ENCODE data around the gene RANBP1.

RANBP1 gene

DNA sequence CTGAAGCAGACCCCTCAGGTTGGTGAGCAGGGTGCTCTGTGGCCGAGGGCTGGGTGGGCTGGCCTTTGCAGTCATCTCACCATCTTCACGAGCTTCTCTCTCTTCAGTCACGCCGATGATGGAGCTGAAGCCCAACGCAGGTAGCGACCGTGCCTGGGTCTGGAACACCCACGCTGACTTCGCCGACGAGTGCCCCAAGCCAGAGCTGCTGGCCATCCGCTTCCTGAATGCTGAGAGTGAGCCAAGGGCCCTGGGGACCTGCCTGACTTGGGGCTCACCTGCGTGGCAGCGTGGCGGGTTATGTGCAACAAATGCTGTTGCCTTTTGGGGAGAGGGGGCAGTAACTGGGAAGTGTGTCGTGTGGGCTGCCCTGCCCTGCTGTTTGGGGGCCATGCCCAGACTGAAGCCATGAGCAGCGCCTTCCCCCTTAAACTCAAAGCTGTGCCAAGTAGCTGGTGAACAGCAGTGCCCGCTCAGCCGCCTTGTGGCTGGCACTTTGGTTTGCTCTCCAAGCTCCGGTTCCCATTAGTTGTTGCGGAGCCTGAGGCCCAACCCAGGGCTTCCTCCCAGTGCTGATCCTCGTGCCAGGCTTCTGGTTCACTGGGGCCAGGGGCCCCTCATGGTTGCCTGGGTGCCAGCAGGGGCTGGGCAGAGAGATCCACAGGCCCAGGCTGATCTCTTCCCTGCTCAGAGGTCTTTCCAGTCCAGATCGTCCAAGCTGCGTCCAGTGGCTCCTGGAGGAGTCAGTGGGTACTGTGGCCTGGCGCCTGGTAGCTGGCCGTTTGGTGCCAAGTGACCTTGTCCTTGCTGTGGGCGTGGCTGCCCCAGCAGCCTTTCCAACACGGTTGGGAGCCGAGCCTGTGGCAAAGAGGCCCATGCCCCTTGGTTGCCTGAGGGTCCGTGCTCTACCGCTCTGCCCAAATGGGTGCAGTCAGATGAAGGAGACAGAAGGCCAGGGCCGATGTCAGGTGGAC is 9.6 kb downstream of the RANBP1 start:
- FAIRE-seq = no peak

DNA sequence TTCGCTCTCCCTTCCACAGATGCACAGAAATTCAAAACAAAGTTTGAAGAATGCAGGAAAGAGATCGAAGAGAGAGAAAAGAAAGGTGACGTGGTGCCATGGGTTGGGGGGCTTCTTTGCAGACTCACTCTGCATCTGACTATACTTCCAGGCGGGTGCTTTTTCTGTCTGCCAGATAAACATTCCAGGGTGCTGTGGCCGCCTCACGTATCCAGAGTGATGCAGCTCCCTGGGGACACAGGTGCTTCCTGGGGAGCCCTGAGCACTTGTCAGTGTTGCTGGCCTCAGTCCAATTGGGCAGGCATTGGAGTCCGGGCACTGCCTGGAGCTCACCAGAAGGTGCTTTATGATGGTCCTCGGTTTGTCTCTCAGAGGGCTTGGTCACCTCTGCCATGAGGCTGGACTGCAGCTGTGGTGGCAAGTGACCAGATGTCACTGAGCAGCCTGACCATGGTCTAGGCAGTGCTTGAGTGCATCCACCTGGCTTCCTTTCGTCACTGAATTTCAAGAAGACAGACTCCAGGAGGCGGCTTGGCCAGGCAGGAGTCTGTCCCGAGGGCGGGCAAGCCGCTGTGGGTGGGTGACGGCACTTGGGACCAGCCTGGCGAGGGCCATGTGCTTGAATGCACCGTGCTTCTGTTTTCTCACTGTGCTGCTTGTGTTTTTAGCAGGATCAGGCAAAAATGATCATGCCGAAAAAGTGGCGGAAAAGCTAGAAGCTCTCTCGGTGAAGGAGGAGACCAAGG is 10.6 kb downstream of the RANBP1 start:
- FAIRE-seq = no peak

DNA sequence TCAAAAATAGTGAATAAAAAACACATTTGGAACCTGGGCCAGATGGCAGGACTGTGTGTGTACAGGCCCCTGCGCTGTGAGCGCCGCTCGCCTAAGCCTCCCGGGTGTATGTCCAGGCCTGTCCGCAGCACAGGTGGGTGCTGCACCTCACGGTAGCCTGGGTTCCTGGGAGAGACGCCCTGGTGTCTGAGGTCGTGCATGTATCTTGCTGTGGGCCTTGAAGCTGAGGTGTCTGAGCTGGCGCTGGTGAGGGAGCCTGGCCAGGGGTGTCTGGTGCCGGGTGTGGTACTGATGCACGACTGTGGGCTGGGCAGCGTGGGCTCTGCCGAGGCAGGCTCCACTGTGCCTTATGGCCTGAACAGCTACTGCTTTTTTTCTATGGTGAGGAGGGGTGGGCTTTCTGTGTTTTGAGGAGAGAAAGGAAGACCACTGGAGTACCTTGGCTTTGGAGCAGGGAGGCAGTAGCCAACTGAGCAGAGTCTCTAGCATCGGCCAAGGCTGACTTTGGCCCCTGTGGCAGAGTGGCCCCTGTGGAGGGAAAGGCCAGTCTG is 11.5 kb downstream of the RANBP1 start:
- no peak for FAIRE-seq

DNA sequence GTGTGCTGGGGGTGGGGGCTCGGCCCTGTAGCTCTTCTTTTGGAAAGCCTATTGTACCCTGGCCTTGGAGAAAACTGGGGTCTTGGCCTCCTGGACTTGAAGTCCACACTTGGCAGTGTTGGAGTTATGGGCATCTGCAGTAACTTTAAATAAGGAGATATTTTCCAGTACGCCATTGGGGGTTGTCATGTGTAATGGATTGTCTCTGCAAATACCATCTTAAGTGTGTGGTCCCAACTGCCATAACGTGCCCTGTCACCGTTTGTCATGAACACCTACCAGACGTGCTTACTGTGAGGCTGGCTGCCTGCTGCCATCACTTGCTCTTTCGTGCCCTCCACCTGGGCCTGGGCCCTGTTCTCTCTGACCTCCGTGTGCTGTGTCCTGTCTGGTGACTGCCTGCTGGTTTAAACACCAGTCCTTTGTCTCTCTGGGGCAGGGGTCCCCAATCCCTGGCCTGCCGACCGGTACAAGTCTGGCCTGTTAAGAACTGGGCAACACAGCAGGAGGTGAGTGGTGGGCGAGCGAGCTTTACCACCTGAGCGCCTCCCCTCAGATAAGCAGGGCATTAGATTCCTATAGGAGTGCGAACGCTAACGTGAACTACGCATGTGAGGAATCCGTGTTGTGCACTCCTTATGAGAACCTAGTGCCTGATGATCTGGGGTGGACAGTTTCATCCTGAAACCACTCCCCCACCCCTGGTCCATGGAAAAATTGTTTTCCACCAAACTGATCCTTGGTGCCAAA is 12.1 kb downstream of the RANBP1 start:
- FAIRE-seq = no peak

DNA sequence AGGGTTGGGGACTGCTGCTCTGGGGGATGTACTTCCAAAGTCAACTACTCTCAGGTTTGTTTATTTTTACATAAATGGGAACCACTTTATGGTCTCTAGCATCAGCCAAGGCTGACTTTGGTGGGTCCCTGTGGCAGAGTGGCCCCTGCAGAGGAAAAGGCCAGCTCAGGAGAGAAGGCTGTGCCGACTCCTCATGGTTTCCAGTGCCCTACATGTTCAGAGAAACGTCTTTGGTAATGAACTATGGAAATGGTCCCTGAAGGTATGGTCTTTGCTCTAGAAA is 12.7 kb downstream of the RANBP1 start:
- FAIRE-seq = no peak

- FAIRE-seq = no peak
These were observed 13.2 kb downstream of the RANBP1 start for GRCh38 chr22:20128902-20129746.

GRCh38 chr22:20129747-20130014 is 13.8 kb downstream of the RANBP1 start:
- no peak for FAIRE-seq

- no peak for FAIRE-seq
These were observed 14.4 kb downstream of the RANBP1 start for GRCh38 chr22:20130319-20130718.

DNA sequence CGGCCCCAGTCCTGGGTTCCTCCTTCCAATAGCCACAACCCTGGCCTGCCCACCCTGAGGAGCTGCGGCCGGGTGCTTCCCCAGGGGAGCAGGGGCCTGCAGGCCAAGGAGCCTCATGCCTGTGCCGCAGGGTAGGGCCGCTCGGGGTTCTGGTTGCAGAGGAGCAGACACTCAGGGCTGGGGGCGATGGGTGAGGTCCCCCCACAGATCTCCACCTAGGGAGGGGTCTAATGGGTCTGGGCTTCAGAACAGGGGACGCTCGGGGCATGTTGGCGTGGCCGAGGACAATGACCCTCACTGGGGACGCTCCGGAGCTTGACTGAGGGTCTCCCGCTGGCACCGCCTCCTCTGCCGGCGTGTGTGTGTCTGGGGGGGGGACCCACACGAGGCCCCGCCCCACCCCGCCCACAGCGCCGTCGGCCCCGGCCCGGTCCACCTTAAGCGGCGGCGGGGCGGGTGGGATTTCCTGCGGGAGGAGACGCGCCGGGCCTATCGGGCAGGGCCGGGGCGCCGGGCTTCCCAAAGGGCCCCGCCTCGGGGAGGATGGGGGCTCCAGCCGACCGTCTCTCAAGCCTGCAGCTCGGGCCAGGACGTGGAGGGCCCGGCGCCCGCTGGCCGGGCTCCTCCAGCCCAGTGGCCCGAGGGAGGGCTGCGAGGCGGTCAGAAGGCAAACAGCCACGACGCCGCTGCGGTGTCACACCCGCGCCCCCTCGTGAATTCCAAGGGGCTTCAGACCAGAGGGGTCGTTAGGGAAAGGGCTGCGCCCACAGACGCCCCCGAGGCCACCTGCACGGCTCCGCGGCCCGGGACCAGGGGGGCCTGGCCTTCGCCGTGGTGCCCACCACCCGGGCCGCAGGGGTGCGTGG is 15.1 kb downstream of the RANBP1 start:
- no peak for FAIRE-seq

DNA sequence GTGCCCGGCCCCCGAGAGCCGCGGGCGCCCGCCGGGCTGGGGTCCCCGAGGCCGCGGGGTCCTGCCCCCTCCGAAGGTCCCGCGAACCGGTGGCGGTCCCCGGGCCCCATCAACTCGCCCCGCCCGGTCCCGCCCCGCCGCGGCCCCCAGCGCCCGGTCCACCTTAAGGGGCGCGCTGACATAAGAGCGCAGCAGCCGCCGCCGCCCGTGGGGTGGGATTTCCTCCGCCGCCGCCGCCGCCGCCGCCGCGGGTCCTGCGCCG is 15.6 kb downstream of the RANBP1 start, which contains the start of gene ZDHHC8:
TSS of gene ZDHHC8 (plus strand) at position 208 of the 262 bp plus-strand sequence. CDS start 144 bp downstream, outside the sequence.
- FAIRE-seq = no peak

- FAIRE-seq = no peak
These were observed 16.2 kb downstream of the RANBP1 start for GRCh38 chr22:20131859-20132685.

- FAIRE-seq = no peak
These were observed 16.9 kb downstream of the RANBP1 start for GRCh38 chr22:20132686-20133246.

GRCh38 chr22:20133930-20134549 is 18.1 kb downstream of the RANBP1 start:
- FAIRE-seq = no peak

- FAIRE-seq = no peak
These were observed 19.4 kb downstream of the RANBP1 start for GRCh38 chr22:20135265-20135664.

DNA sequence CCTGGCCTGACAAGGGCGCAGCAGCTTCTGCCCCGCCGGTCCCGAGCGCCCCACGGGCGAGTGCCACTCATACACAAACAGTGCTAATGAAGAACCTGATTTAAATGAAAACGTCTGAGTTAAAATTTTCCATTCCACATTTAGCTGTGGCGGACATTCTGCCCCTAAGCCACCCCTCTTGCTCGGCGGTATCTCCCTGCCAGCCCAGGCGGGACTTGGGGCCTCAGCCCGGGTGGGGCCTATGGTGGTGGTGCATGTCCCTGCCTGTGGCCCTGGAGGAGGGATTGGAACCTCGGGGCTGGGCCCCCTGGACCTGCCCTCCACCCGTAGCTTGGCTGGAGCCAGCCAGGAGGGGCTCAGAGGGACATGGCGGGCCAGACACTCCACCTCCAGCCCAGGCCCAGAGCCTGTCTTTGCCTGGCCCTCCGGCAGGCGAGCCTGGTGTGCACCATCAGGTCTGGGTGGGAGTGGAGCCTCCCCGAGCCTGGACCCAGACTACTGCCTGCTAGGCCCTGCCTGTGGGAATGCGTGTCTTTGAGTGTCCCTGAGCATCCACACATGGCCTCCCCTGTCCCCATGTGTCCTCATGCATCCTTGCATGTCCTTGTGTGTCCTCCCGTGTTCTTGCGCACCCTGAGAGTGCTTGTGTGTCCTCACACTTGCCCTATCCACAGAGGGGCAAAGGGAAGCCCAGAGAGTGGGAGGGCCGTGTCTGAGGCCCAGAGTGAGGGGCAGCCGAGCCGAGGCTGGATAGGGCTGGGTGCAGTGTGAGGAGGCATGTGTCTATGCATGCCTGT is 20.1 kb downstream of the RANBP1 start:
- no peak for FAIRE-seq

- no peak for FAIRE-seq
These were observed 20.6 kb downstream of the RANBP1 start for GRCh38 chr22:20136603-20136873.

DNA sequence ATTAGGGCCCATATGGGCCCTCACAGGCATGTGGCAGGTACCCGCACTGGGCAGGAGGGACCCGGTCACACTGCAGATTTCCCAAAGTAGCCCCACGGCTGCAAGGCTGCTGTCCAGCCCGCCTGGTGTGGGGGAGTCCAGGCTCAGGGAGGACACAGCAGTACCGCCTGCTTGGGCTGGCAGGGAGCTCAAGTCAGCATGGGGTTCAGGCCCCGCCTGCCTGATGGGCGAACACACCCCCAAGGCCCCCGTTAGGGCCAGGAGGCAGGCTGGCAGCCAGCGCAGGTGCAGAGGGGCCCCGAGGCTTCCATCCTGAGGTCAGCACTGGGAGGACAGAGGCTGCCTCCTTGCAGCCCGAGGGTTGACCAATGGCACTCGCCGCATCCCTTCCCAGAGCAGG is 21.2 kb downstream of the RANBP1 start:
- no peak for FAIRE-seq

- FAIRE-seq = no peak
These were observed 21.9 kb downstream of the RANBP1 start for GRCh38 chr22:20137671-20138416.

- FAIRE-seq = no peak
These were observed 22.5 kb downstream of the RANBP1 start for GRCh38 chr22:20138417-20138738.

All from TTC549 (cell line).